IPS-NIHi7 (cell line): ENCODE data around the gene TBC1D1.
"Not testable (repeated sequence)": the region's sequence is repeated elsewhere in the genome, so short reads cannot be mapped to it uniquely, and the experiment has no call there.

Source experiments
- DNase-seq: peaks from one replicate; pipeline ENCODE4 v3.0.0; 2012; ENCODE audit warnings: mixed read lengths; ENCODE audit errors: extremely low spot score

The TBC1D1 gene

GRCh38 chr4:38013461-38014366 is 122.8 kb downstream of the TBC1D1 start:
- no peak for DNase-seq

- no peak for DNase-seq
Observed at GRCh38 chr4:38014421-38014852, 123.6 kb downstream of the TBC1D1 start.

GRCh38 chr4:38015886-38016515 is 125.1 kb downstream of the TBC1D1 start:
- DNase-seq: no peak

GRCh38 chr4:38016698-38017097 is 125.8 kb downstream of the TBC1D1 start:
- DNase-seq: no peak

GRCh38 chr4:38017609-38018008 is 126.7 kb downstream of the TBC1D1 start:
- DNase-seq: no peak

- DNase-seq: no peak
Observed at GRCh38 chr4:38020386-38020785, 129.5 kb downstream of the TBC1D1 start.

- not testable (repeated sequence) for DNase-seq
Observed at GRCh38 chr4:38020961-38021360, 130.1 kb downstream of the TBC1D1 start.

- no peak for DNase-seq
Observed at GRCh38 chr4:38021751-38022150, 130.9 kb downstream of the TBC1D1 start.

- DNase-seq: no peak
Observed at GRCh38 chr4:38023347-38024205, 132.7 kb downstream of the TBC1D1 start.

- no peak for DNase-seq
Observed at GRCh38 chr4:38024206-38024509, 133.3 kb downstream of the TBC1D1 start.

- DNase-seq: no peak
Observed at GRCh38 chr4:38025665-38026064, 134.8 kb downstream of the TBC1D1 start.

- no peak for DNase-seq
Observed at GRCh38 chr4:38026158-38026740, 135.4 kb downstream of the TBC1D1 start.

- no peak for DNase-seq
Observed at GRCh38 chr4:38030023-38030422, 139.1 kb downstream of the TBC1D1 start.

GRCh38 chr4:38034986-38035882 is 144.3 kb downstream of the TBC1D1 start:
- peak; percentile 65 for DNase-seq

- no peak for DNase-seq
Observed at GRCh38 chr4:38036548-38036947, 145.7 kb downstream of the TBC1D1 start.

GRCh38 chr4:38037612-38038011 is 146.7 kb downstream of the TBC1D1 start:
- DNase-seq: no peak

- DNase-seq: no peak
Observed at GRCh38 chr4:38040619-38041018, 149.7 kb downstream of the TBC1D1 start.

- DNase-seq: no peak
Observed at GRCh38 chr4:38044060-38044459, 153.2 kb downstream of the TBC1D1 start.

- DNase-seq: no peak
Observed at GRCh38 chr4:38045289-38045988, 154.6 kb downstream of the TBC1D1 start.
